GM19468 (cell line): ENCODE data around the gene ICA1.
"Not testable (repeated sequence)": the region's sequence is repeated elsewhere in the genome, so short reads cannot be mapped to it uniquely, and the experiment has no call there.

ENCODE experiments used
- ATAC-seq: cut with Tn5 transposase; IDR thresholded peaks from one replicate; pipeline ENCODE4 v1.9.1; 2021; ENCODE audit warnings: mild to moderate bottlenecking, moderate library complexity, moderate number of reproducible peaks; ENCODE audit not compliant: unreplicated experiment; ENCODE audit errors: extremely low read depth

The ICA1 gene

GRCh38 chr7:8271960-8272359 is 10.0 kb upstream of the ICA1 start:
- no peak for ATAC-seq

- no peak for ATAC-seq
Observed at GRCh38 chr7:8263048-8263447, 1.1 kb upstream of the ICA1 start.

- ATAC-seq = no peak
Observed at GRCh38 chr7:8260871-8261694, 884 bp downstream of the ICA1 start.

- ATAC-seq = no peak
Observed at GRCh38 chr7:8259586-8260222, 2.3 kb downstream of the ICA1 start.

- no peak for ATAC-seq
Observed at GRCh38 chr7:8258734-8259133, 3.2 kb downstream of the ICA1 start.

- no peak for ATAC-seq
Observed at GRCh38 chr7:8258166-8258565, 3.8 kb downstream of the ICA1 start.

- ATAC-seq = no peak
Observed at GRCh38 chr7:8255680-8256655, 6.0 kb downstream of the ICA1 start.

GRCh38 chr7:8254667-8255066 is 7.3 kb downstream of the ICA1 start:
- ATAC-seq = no peak

GRCh38 chr7:8254215-8254614 is 7.8 kb downstream of the ICA1 start:
- no peak for ATAC-seq

- ATAC-seq = no peak
Observed at GRCh38 chr7:8251195-8251594, 10.8 kb downstream of the ICA1 start.

- no peak for ATAC-seq
Observed at GRCh38 chr7:8250547-8250946, 11.4 kb downstream of the ICA1 start.

GRCh38 chr7:8249121-8249520 is 12.8 kb downstream of the ICA1 start:
- ATAC-seq = no peak

GRCh38 chr7:8246020-8246419 is 15.9 kb downstream of the ICA1 start:
- no peak for ATAC-seq

GRCh38 chr7:8245032-8245431 is 16.9 kb downstream of the ICA1 start:
- not testable (repeated sequence) for ATAC-seq

- ATAC-seq = not testable (repeated sequence)
Observed at GRCh38 chr7:8243059-8243458, 18.9 kb downstream of the ICA1 start.

GRCh38 chr7:8239702-8240362 is 22.1 kb downstream of the ICA1 start:
- ATAC-seq = not testable (repeated sequence)

GRCh38 chr7:8236780-8237407 is 25.1 kb downstream of the ICA1 start:
- ATAC-seq = no peak

- no peak for ATAC-seq
Observed at GRCh38 chr7:8232999-8233847, 28.7 kb downstream of the ICA1 start.

GRCh38 chr7:8229927-8230326 is 32.0 kb downstream of the ICA1 start:
- no peak for ATAC-seq
